ENCODE data around the gene CCHCR1. TPM values are rescaled to one million over a fixed set of nuclear protein-coding genes. Genes with fewer than 3 reads are reported as not detected.

Gene CCHCR1
- total RNA-seq, 2 donors from 2014 or later = 47.5 to 64.2 TPM

- DNase-seq (no peak), ATAC-seq (replicated peaks in 1 of 2) (no peak)
- Mint-ChIP-seq H3K4me3 (no peak overlapping the region), H3K27me3 (ENCODE audit: low read depth) (peaks cover 6% of the 10 kb centered on the region), H3K4me1 (ENCODE audit: low read depth) (peaks cover 7% of the 10 kb centered on the region), H3K9me3 (no peaks in the 10 kb centered on the region), H3K27ac (no peak overlapping the region), H3K36me3 (ENCODE audit: insufficient read depth in 2 of 2) (no peaks in the 10 kb centered on the region)
These were observed 31.0 kb downstream of the CCHCR1 start for GRCh38 chr6:31126396-31127175.

- Mint-ChIP-seq H3K9me3 (no peaks in the 10 kb centered on the region), H3K4me3 (no peak overlapping the region), H3K4me1 (ENCODE audit: low read depth) (peaks cover 7% of the 10 kb centered on the region), H3K27me3 (ENCODE audit: low read depth) (peaks cover 6% of the 10 kb centered on the region), H3K36me3 (ENCODE audit: insufficient read depth in 2 of 2) (no peaks in the 10 kb centered on the region), H3K27ac (no peak overlapping the region)
- DNase-seq = no peak
- ATAC-seq (replicated peaks in 1 of 2) = no peak
These were observed 31.8 kb downstream of the CCHCR1 start for GRCh38 chr6:31125586-31126363.

- DNase-seq = no peak
- H3K36me3 Mint-ChIP-seq (ENCODE audit: insufficient read depth in 2 of 2) = no peaks in the 10 kb centered on the region
- H3K4me3 Mint-ChIP-seq = no peak overlapping the region
- peaks cover 7% of the 10 kb centered on the region for H3K4me1 Mint-ChIP-seq (ENCODE audit: low read depth)
- peaks cover 6% of the 10 kb centered on the region for H3K27me3 Mint-ChIP-seq (ENCODE audit: low read depth)
- no peak overlapping the region for H3K27ac Mint-ChIP-seq
- ATAC-seq (replicated peaks in 1 of 2) = no peak
- no peaks in the 10 kb centered on the region for H3K9me3 Mint-ChIP-seq
These were observed 32.4 kb downstream of the CCHCR1 start for GRCh38 chr6:31125162-31125561.

GRCh38 chr6:31122791-31123706 is 34.6 kb downstream of the CCHCR1 start:
- no peak overlapping the region for H3K4me3 Mint-ChIP-seq
- H3K27ac Mint-ChIP-seq = no peak overlapping the region
- H3K36me3 Mint-ChIP-seq (ENCODE audit: insufficient read depth in 2 of 2) = no peaks in the 10 kb centered on the region
- H3K27me3 Mint-ChIP-seq (ENCODE audit: low read depth) = peaks cover 2% of the 10 kb centered on the region
- ATAC-seq (replicated peaks in 1 of 2) (no peak), DNase-seq (no peak)
- peaks cover 3% of the 10 kb centered on the region for H3K4me1 Mint-ChIP-seq (ENCODE audit: low read depth)
- no peaks in the 10 kb centered on the region for H3K9me3 Mint-ChIP-seq

- H3K4me3 Mint-ChIP-seq = no peak overlapping the region
- no peaks in the 10 kb centered on the region for H3K9me3 Mint-ChIP-seq
These were observed 36.3 kb downstream of the CCHCR1 start for GRCh38 chr6:31121131-31121790.

GRCh38 chr6:31120151-31120915 is 37.3 kb downstream of the CCHCR1 start, which contains the start of gene CDSN:
CDSN (minus strand) TSS chr6:31120446; CDS start chr6:31120419, 27 bp downstream.
- Mint-ChIP-seq H3K36me3 (ENCODE audit: insufficient read depth in 2 of 2) (no peaks in the 10 kb centered on the region), H3K4me3 (no peak within 1 kb of the TSS), H3K27ac (no peak within 1 kb of the TSS), H3K27me3 (ENCODE audit: low read depth) (no peaks in the 10 kb centered on the region), H3K4me1 (ENCODE audit: low read depth) (peaks cover 5% of the 10 kb centered on the region), H3K9me3 (no peaks in the 10 kb centered on the region)
- DNase-seq (no peak), ATAC-seq (replicated peaks in 1 of 2) (no peak)

More at GRCh38 chr6:31121131-31121790, 36.3 kb downstream of the CCHCR1 start:
- ATAC-seq (replicated peaks in 1 of 2) (no peak), DNase-seq (no peak)
- no peaks in the 10 kb centered on the region for H3K4me1 Mint-ChIP-seq (ENCODE audit: low read depth)
- H3K27me3 Mint-ChIP-seq (ENCODE audit: low read depth) = no peaks in the 10 kb centered on the region
- no peak overlapping the region for H3K27ac Mint-ChIP-seq
- H3K36me3 Mint-ChIP-seq (ENCODE audit: insufficient read depth in 2 of 2) = no peaks in the 10 kb centered on the region

GRCh38 chr6:31118178-31118577 is 39.4 kb downstream of the CCHCR1 start:
- ATAC-seq (replicated peaks in 1 of 2) (no peak), DNase-seq (no peak)
- H3K36me3 Mint-ChIP-seq (ENCODE audit: insufficient read depth in 2 of 2) = no peaks in the 10 kb centered on the region
- H3K27ac Mint-ChIP-seq = no peak overlapping the region
- H3K27me3 Mint-ChIP-seq (ENCODE audit: low read depth) = no peaks in the 10 kb centered on the region
- H3K4me3 Mint-ChIP-seq = no peak overlapping the region
- peaks cover 10% of the 10 kb centered on the region for H3K4me1 Mint-ChIP-seq (ENCODE audit: low read depth)
- no peaks in the 10 kb centered on the region for H3K9me3 Mint-ChIP-seq

GRCh38 chr6:31116661-31117385 is 40.8 kb downstream of the CCHCR1 start:
- H3K27ac Mint-ChIP-seq = no peak overlapping the region
- no peaks in the 10 kb centered on the region for H3K27me3 Mint-ChIP-seq (ENCODE audit: low read depth)
- no peak overlapping the region for H3K4me3 Mint-ChIP-seq
- H3K9me3 Mint-ChIP-seq = no peaks in the 10 kb centered on the region
- DNase-seq (no peak), ATAC-seq (replicated peaks in 1 of 2) (no peak)
- peaks cover 10% of the 10 kb centered on the region for H3K4me1 Mint-ChIP-seq (ENCODE audit: low read depth)
- H3K36me3 Mint-ChIP-seq (ENCODE audit: insufficient read depth in 2 of 2) = no peaks in the 10 kb centered on the region

- no peaks in the 10 kb centered on the region for H3K36me3 Mint-ChIP-seq (ENCODE audit: insufficient read depth in 2 of 2)
- no peaks in the 10 kb centered on the region for H3K9me3 Mint-ChIP-seq
- ATAC-seq (replicated peaks in 1 of 2) (no peak), DNase-seq (no peak)
- no peak overlapping the region for H3K4me3 Mint-ChIP-seq
- no peak overlapping the region for H3K27ac Mint-ChIP-seq
- H3K4me1 Mint-ChIP-seq (ENCODE audit: low read depth) = peaks cover 10% of the 10 kb centered on the region
- H3K27me3 Mint-ChIP-seq (ENCODE audit: low read depth) = no peaks in the 10 kb centered on the region
These were observed 41.6 kb downstream of the CCHCR1 start for GRCh38 chr6:31115941-31116560.

- Mint-ChIP-seq H3K9me3 (no peaks in the 10 kb centered on the region), H3K36me3 (ENCODE audit: insufficient read depth in 2 of 2) (no peaks in the 10 kb centered on the region), H3K4me3 (no peak overlapping the region), H3K27me3 (ENCODE audit: low read depth) (no peaks in the 10 kb centered on the region), H3K4me1 (ENCODE audit: low read depth) (peaks cover 10% of the 10 kb centered on the region), H3K27ac (no peak overlapping the region)
- DNase-seq (no peak), ATAC-seq (replicated peaks in 1 of 2) (no peak)
These were observed 42.4 kb downstream of the CCHCR1 start for GRCh38 chr6:31114970-31115849.
